ENCODE results near the gene ARHGEF16.

Gene ARHGEF16

DNA sequence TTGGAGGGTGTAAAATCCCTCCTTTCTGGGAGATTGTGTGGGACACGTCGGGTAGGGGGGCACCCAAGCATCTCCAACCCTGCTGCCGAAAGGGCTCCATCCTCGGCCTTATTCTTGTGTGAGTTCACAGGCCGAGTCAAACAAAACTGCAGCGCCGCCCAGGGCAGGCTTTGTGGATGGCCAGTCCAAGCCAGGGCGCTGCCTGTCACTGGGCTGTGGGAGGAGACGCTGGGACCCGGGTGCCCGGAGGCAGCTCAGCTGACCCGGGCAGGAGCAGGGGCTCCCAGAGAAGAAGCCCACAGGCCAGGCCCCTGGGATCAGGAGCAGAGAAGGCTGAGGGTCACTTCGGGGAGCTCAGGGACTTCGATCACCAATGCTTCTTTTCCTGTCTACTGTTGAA is 31.8 kb upstream of the ARHGEF16 start:
- FAIRE-seq (no peak), DNase-seq (ENCODE audit: low spot score) (no peak)

GRCh38 chr1:3423245-3423829 is 31.1 kb upstream of the ARHGEF16 start:
- no peak for FAIRE-seq
- no peak for DNase-seq (ENCODE audit: low spot score)

DNA sequence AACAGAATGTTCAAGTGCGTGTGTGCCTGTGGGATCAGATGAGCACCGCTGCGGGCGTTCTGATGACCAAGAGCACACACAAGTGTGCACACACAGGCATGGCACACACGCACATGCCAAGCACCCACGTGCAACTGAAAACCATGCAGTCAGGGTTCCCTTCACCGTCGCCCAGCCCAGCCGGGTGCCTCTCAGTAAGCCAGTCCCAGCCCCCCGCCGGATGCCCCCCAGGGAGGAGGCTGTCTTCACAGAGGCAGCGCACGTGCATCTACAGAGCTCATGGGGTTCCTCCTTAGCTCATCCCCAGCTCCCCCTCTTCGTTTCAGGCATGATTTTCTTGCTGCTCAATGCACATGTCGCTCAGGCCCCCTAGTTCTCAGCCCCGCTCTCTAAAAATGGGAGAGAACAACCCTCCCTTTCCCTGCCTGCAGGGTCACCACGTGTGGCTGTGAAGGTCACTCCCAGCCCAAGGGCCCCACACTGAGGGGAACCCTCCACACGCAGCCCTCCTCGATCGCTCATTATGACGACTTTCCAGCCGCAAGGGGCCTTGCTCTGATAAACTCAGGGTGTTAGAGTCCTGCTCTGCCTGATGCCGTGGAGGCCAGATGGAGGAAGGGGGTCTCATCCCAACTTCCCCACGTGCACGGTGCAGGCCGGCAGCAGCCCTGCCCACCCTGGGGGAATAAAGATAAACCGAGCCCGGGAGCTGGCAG is 30.4 kb upstream of the ARHGEF16 start:
- FAIRE-seq (no peak), DNase-seq (ENCODE audit: low spot score) (no peak)

DNA sequence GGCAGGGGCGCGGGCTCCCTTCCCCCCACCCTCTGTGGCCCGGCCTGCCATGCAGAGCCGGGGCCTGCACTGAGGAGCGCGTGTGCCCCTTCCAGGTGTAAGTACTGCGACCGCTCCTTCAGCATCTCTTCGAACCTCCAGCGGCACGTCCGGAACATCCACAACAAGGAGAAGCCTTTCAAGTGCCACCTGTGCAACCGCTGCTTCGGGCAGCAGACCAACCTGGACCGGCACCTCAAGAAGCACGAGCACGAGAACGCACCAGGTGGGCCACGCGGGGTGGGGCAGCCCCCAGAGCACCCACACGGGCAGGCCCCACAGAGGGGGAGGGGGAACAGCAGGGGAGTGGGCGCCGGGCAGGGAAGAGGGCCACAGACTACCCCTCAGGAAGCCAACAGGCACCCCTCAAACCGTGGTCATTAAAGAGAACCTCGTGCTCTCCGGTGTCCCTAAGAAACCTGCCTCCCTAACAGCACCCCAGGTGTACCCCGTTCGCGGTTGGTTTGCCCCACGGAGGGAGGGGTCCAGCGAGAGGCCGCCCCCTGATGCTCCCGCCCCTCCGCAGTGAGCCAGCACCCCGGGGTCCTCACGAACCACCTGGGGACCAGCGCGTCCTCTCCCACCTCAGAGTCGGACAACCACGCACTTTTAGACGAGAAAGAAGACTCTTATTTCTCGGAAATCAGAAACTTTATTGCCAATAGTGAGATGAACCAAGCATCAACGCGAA is 28.8 kb upstream of the ARHGEF16 start:
- DNase-seq (ENCODE audit: low spot score), result no peak
- FAIRE-seq, result no peak

GRCh38 chr1:3426956-3427535 is 27.4 kb upstream of the ARHGEF16 start:
- DNase-seq (ENCODE audit: low spot score) (no peak), FAIRE-seq (no peak)

DNA sequence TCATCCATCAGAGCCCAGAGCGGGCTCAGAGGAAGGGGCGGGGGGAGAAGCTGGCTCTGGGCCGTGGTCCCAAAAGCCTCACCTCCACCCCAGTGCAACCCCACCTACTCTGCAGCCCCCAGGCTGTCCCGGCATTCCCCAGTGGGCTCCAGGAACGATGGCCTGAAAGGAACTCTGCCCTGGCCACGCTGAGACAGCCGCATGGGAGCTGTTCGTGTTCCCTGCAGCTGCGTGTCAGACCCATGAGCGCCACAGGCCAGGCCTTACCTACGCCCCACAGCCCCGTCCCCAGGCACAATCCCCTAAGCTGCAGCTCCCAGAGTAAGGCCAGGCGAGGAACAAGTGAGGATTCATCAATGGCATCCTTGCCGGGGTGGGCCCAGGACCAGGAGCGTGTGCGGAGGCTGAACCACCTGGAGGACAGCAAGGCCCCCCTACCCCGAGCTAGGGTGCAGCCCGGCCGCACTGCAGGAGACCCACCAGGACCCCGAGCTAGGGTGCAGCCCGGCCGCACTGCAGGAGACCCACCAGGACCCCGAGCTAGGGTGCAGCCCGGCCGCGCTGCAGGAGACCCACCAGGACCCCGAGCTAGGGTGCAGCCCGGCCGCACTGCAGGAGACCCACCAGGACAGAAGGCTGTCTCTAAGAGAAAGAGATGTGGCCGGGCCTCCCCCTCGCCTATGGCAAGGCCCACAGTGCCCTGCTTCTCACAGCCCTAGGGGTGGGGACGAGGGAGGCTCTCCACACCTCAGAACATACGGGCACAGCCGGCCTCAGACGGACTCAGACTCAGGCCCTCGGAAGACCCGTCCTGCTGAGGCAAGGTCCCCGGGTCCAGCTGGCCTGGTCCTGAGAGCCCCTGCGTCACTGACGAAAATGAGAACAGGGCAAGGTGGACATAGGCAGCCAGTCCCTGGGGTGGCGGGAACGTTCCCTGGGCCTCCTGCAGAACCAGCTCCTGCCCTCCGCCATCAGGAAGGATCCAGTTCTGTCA is 26.5 kb upstream of the ARHGEF16 start:
- FAIRE-seq (no peak), DNase-seq (ENCODE audit: low spot score) (no peak)

DNA sequence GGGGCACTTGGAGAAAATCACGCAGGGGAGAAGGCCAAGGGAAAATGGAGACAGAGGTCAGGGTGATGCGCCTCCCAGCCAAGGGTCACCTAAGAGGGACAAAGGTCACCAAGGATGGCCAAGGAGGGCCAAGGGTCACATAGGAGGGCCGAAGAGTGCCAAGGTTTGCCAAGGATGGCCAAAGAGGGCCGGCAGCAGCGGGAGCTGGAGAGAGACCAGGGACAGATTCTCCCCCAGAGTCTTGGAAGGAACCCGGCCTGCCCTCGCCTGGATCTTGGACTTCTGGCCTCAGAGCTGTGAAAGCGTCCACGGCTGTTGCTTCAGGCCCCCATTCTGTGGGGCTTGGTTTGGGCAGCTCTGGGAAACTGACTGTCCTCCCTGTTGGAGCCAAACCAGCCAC is 25.6 kb upstream of the ARHGEF16 start:
- no peak for FAIRE-seq
- DNase-seq (ENCODE audit: low spot score), result no peak

DNA sequence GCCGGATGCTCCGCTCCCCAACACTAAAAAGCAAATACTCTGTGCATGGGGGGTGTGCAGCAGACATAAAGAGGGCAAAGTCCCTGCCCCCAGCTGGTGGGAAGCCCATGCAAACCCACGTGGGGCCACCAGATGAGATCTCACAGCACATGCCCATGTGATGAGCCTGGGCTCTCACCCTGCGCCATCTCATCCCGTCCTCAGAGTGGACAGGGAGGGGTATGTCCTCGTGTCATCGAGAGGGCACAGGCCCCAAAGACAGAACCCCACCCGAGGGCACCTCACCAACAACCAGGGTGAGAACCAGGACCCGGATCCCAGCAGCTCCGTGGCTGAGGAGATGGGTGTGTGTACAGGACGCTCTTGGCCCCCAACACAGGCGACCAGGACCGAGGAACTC is 25.1 kb upstream of the ARHGEF16 start:
- FAIRE-seq, result no peak
- DNase-seq (ENCODE audit: low spot score), result no peak

GRCh38 chr1:3429766-3430165 is 24.7 kb upstream of the ARHGEF16 start:
- no peak for FAIRE-seq
- no peak for DNase-seq (ENCODE audit: low spot score)

- no peak for DNase-seq (ENCODE audit: low spot score)
- no peak for FAIRE-seq
Measured at GRCh38 chr1:3430406-3430805, 24.1 kb upstream of the ARHGEF16 start.

GRCh38 chr1:3430820-3431219 is 23.6 kb upstream of the ARHGEF16 start:
- DNase-seq (ENCODE audit: low spot score) (no peak), FAIRE-seq (no peak)

DNA sequence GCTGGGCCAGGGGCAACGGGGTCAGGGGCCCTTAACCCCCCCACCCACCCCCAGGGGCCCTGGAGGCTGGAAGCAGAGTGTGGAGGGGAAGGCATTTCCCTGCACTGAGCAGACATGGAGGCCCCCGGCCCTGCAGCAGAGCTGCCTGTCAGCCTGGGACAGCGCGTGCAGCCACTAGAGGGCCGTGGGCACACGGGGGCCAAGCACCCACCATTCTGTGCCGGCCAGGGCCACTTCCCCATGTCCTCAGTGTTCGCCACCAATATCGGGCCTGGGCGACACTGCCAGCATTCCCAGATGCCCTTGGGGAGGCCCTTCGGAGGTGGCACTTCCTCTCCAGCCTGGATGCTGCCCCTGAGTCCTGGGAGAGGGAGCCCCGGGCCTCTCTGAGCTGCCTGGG is 23.2 kb upstream of the ARHGEF16 start:
- no peak for DNase-seq (ENCODE audit: low spot score)
- no peak for FAIRE-seq

DNA sequence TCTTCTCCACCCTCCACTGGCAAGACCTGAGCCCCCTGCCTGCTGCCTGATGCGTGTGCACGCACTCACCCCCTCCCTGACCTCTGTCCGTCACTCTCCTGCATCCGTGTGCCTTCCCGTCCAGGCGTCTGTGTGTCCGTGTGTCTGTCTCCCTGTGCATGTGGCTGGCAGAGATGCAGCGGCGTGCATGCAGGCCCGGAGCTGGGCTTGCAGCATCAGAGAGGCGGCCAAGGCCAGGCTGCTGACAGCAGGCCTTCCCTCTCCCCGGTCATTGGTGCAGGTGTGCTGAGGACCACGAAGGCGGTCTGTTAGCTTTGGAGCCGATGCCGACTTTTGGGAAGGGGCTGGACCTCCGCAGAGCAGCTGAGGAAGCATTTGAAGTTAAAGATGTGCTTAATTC is 22.8 kb upstream of the ARHGEF16 start:
- DNase-seq (ENCODE audit: low spot score), result no peak
- no peak for FAIRE-seq

DNA sequence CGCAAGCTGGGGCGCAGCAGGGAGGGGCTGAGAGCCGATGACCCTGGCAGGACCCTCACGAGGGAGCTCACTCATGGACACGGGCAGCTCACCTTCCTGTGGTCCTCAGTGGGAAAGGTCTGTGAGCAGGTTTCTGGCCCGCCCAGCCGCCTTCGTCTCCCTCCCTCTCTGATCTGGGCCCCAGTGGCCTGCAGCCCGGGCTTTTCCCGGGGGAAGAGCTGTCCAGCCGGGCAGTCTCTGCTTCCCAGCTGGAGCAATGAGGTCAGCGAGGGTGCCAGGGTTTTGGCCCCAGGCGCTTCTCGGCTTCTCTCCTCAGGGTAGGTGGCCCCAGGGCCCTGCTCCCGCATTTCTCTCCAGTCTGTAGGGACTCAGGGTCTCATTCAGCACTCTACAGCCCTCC is 22.2 kb upstream of the ARHGEF16 start:
- no peak for FAIRE-seq

GRCh38 chr1:3433076-3433475 is 21.4 kb upstream of the ARHGEF16 start:
- FAIRE-seq (no peak), DNase-seq (ENCODE audit: low spot score) (no peak)

More for the DNA sequence above, 22.2 kb upstream of the ARHGEF16 start:
- no peak for DNase-seq (ENCODE audit: low spot score)

DNA sequence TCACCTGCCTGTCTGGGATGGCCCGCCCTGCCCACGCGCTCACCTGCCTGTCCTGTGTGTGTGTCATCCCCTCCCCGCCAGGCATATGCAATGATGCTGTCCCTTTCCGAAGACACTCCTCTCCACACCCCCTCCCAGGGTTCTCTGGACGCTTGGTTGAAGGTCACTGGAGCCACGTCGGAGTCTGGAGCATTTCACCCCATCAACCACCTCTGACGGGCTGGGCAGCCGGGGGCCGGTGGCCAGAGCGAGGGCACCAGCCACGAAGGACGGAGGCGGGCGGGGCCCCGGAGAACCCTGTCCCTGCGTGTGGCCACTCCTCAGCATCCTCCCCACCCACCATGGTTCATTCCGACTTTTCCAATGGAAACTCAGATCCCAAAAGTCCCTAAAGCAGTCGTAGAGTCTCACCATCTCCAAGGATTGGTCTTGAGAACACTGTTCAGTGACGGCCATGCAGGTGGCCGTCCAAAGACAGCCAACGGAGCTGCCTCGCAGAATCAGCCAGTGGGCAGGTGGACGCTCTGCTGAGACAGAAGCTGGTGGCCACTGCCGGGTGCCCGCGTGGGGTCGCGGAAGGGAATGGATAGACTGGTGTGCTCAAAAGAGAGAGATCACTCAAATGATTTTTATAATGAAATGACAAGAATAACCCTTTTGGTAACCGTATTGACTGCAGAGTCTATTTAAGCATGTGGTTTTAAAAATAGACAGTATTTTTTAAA is 20.7 kb upstream of the ARHGEF16 start:
- FAIRE-seq (no peak), DNase-seq (ENCODE audit: low spot score) (no peak)

GRCh38 chr1:3434406-3435110 is 19.9 kb upstream of the ARHGEF16 start:
- no peak for DNase-seq (ENCODE audit: low spot score)
- no peak for FAIRE-seq

DNA sequence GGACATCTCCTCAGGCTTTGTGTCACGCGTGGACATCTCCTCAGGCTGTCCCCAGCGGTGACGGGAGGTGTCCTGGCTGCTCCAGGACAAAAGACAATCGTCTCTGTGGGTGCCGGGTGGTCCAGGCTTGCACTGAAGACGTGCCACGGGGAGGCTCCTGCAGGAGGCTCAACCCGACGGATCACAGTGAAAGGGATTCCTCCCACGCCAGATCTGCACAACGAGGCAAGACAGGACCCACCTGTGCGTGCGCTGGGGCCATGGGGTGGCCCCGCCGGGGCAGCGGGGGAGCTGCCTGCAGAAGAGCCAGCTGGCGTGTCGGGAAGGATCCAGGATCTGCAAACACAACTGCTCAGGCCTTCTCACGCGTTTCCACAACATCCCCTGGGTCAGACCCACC is 18.8 kb upstream of the ARHGEF16 start:
- DNase-seq (ENCODE audit: low spot score) (no peak), FAIRE-seq (no peak)

DNA sequence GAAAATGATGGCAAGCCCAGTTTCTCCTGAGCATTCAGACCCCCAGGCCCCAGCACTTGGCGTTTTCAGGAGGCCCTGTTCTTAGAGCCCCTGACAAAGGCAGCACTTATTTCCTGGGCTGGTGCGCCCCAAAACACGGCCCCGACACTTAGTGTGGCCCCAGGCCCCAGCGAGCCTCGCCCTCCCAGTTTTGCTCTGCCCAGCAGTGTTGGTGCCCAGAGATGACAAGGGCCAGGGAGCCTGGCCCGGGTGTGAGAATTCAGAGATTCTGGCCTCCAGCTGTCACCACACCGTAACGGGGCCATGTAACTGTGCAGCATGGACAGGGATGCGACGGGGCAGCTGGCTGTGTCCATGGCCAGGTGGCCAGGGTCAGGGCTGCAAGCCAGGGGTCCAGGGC is 18.0 kb upstream of the ARHGEF16 start:
- FAIRE-seq, result no peak
- DNase-seq (ENCODE audit: low spot score), result no peak

- DNase-seq (ENCODE audit: low spot score) (no peak), FAIRE-seq (no peak)
Measured at GRCh38 chr1:3436901-3437300, 17.6 kb upstream of the ARHGEF16 start.
